Hepatocyte (in vitro differentiated cells): ENCODE results near the gene BUD23. TPM values are rescaled to one million over a fixed set of nuclear protein-coding genes. Genes with fewer than 3 reads are reported as not detected.
A peak's percentile ranks its signal among the peaks of the same experiment; 100 is the strongest.

ENCODE experiments used
- DNase-seq: peaks from one replicate; pipeline ENCODE4 v3.0.0-alpha.2; 2016; ENCODE audit warnings: low spot score
- H2AFZ ChIP-seq: fragments of 200-600 bp; sonication (generic); 2 replicates; pipeline ENCODE4 v1.6.0; 2016; ENCODE audit warnings: antibody characterized with exemption, mild to moderate bottlenecking
- H3K27ac ChIP-seq: fragments of 200-600 bp; sonication (generic); 2 replicates; pipeline ENCODE4 v1.5.1; 2016; ENCODE audit warnings: mild to moderate bottlenecking
- H3K27me3 ChIP-seq: fragments of 200-600 bp; sonication (generic); 2 replicates; pipeline ENCODE4 v1.6.1; 2016
- H3K36me3 ChIP-seq: fragments of 200-600 bp; sonication (generic); replicated peaks from 2 replicates; pipeline ENCODE4 v1.5.1; 2016; ENCODE audit warnings: low read depth; ENCODE audit not compliant: insufficient read depth
- H3K4me1 ChIP-seq: fragments of 200-600 bp; sonication (generic); 2 replicates; pipeline ENCODE4 v1.5.1; 2016; ENCODE audit warnings: mild to moderate bottlenecking, moderate library complexity; ENCODE audit not compliant: insufficient read depth
- H3K4me2 ChIP-seq: fragments of 200-600 bp; sonication (generic); 2 replicates; pipeline ENCODE4 v1.6.0; 2016
- H3K4me3 ChIP-seq: fragments of 200-600 bp; sonication (generic); 2 replicates; pipeline ENCODE4 v1.5.1; 2016; ENCODE audit warnings: mild to moderate bottlenecking
- H3K79me2 ChIP-seq: fragments of 200-600 bp; sonication (generic); 2 replicates; pipeline ENCODE4 v1.6.0; 2017; ENCODE audit warnings: mild to moderate bottlenecking
- H3K9me2 ChIP-seq: fragments of 200-600 bp; sonication (generic); replicated peaks from 2 replicates; pipeline ENCODE4 v1.6.0; 2017; ENCODE audit warnings: mild to moderate bottlenecking; ENCODE audit not compliant: insufficient read depth
- H3K9me3 ChIP-seq: fragments of 200-600 bp; sonication (generic); 2 replicates; pipeline ENCODE4 v1.5.1; 2016; ENCODE audit warnings: low read depth, mild to moderate bottlenecking
- H4K20me1 ChIP-seq: fragments of 200-600 bp; sonication (generic); 2 replicates; pipeline ENCODE4 v1.6.0; 2016; ENCODE audit warnings: mild to moderate bottlenecking; ENCODE audit not compliant: insufficient read depth, poor library complexity, severe bottlenecking
- EZH2 ChIP-seq: fragments of 200-600 bp; sonication (generic); IDR thresholded peaks from 2 replicates; pipeline ENCODE4 v1.6.1; 2016; ENCODE audit warnings: antibody characterized with exemption, mild to moderate bottlenecking, borderline replicate concordance
- EZH2phosphoT487 ChIP-seq: fragments of 200-600 bp; sonication (generic); IDR thresholded peaks from one replicate; pipeline ENCODE4 v1.6.1; 2018; ENCODE audit warnings: antibody characterized with exemption, mild to moderate bottlenecking, low read depth, moderate library complexity; ENCODE audit not compliant: unreplicated experiment, severe bottlenecking
- WGBS: methylation state at CpG from one replicate; pipeline ENCODE4 v1.1.6; 2016; ENCODE audit warnings: low lambda C conversion rate; ENCODE audit errors: missing lambda C conversion rate; 5-methylcytosine and 5-hydroxymethylcytosine counted together
- polyA plus RNA-seq: library from polyadenylated mRNA; unstranded; fragments of >200 nt; fragmentation: Nextera tagmentation; extraction: Ambion mirVana; gene quantifications from 2 replicates; pipeline ENCODE4 v1.2.1, GENCODE V29; 2016
- total RNA-seq: library from RNA; depleted of rRNA; stranded (reverse); fragments of >200 nt; gene quantifications from 2 replicates; pipeline ENCODE4 v1.2.3, GENCODE V29; 2014
- TF ChIP-seq, protein P1 (sequence below): fragments of 200-600 bp; sonication (generic); IDR thresholded peaks from 2 replicates; pipeline ENCODE4 v1.5.1; 2016; ENCODE audit warnings: antibody characterized with exemption, mild to moderate bottlenecking; ENCODE audit not compliant: poor library complexity

The BUD23 gene
- total and polyA plus RNA-seq, 2 experiments from 2014 or later = 35.9 to 112 TPM

DNA sequence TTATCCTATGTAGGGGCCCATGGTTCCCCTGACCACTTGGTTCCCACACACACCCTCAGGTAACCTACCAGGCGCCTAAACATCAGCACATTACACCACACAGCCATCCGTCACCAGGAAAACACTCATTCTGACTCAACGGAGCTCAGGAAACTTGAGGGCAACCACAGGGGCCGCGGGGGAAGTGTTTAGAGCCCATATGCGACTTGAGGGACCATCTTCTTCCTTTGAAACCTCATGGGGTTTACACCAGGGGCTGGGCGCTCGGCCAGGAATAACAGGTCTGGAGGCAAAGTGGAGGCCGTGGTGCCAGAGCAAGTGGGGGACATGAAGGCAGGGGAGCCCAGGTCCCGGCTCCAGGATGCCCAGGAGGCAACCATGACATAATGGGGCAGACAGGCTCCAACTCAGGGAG lies 34.6 kb downstream of the BUD23 start:
- Histone ChIP-seq H3K36me3 (no peaks in the 10 kb centered on the region), H4K20me1 (peaks cover 3% of the 10 kb centered on the region), H3K4me2 (peak overlapping the region; percentile 98), H3K4me1 (peaks cover 37% of the 10 kb centered on the region), H2AFZ (no peak overlapping the region), H3K9me2 (no peaks in the 10 kb centered on the region), H3K27ac (peak overlapping the region; percentile 69), H3K27me3 (no peaks in the 10 kb centered on the region), H3K79me2 (peaks cover 50% of the 10 kb centered on the region), H3K4me3 (peak overlapping the region; percentile 99), H3K9me3 (no peaks in the 10 kb centered on the region)
- DNase-seq = peak; percentile 23
- TF ChIP-seq, protein P1, sequence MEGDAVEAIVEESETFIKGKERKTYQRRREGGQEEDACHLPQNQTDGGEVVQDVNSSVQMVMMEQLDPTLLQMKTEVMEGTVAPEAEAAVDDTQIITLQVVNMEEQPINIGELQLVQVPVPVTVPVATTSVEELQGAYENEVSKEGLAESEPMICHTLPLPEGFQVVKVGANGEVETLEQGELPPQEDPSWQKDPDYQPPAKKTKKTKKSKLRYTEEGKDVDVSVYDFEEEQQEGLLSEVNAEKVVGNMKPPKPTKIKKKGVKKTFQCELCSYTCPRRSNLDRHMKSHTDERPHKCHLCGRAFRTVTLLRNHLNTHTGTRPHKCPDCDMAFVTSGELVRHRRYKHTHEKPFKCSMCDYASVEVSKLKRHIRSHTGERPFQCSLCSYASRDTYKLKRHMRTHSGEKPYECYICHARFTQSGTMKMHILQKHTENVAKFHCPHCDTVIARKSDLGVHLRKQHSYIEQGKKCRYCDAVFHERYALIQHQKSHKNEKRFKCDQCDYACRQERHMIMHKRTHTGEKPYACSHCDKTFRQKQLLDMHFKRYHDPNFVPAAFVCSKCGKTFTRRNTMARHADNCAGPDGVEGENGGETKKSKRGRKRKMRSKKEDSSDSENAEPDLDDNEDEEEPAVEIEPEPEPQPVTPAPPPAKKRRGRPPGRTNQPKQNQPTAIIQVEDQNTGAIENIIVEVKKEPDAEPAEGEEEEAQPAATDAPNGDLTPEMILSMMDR = no peak
- TF ChIP-seq EZH2 = no peak
- no peak for TF ChIP-seq EZH2phosphoT487
- 89% methylated on average over 10 of the region's 10 CpGs for WGBS

DNA sequence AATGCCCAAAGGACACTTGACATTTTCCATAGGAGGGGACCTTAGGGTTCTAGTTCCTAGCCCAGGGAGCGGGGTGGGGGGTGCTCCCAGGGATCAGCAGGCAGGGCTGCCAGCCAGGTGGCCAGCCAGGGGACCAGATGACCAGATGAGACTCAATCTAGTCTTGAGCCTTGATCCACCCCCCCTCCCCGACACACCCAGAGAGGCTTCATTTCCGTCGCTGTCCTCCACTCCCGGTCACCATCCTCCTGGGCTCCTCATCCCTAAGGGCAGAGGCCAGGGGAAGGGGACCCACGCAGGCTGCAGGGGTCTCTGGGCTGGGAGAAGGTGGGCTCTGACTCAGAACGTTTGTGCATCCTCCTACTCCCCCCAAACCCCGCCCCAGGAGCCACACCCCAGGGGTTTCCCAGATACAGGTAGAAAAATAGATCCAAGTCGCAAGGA lies 35.1 kb downstream of the BUD23 start:
- H3K4me1 ChIP-seq = peaks cover 37% of the 10 kb centered on the region
- no peak overlapping the region for H2AFZ ChIP-seq
- H3K9me2 ChIP-seq = no peaks in the 10 kb centered on the region
- H3K79me2 ChIP-seq = peaks cover 46% of the 10 kb centered on the region
- no peaks in the 10 kb centered on the region for H3K9me3 ChIP-seq
- TF ChIP-seq EZH2 = no peak
- TF ChIP-seq, protein P1 = no peak
- TF ChIP-seq EZH2phosphoT487 = no peak
- H3K27ac ChIP-seq = peak overlapping the region; percentile 58
- WGBS = 61% methylated on average over 9 of the region's 9 CpGs
- peak overlapping the region; percentile 99 for H3K4me3 ChIP-seq
- peak; percentile 30 for DNase-seq
- no peaks in the 10 kb centered on the region for H3K27me3 ChIP-seq
- H4K20me1 ChIP-seq = peaks cover 3% of the 10 kb centered on the region
- no peaks in the 10 kb centered on the region for H3K36me3 ChIP-seq
- H3K4me2 ChIP-seq = peak overlapping the region; percentile 98

DNA sequence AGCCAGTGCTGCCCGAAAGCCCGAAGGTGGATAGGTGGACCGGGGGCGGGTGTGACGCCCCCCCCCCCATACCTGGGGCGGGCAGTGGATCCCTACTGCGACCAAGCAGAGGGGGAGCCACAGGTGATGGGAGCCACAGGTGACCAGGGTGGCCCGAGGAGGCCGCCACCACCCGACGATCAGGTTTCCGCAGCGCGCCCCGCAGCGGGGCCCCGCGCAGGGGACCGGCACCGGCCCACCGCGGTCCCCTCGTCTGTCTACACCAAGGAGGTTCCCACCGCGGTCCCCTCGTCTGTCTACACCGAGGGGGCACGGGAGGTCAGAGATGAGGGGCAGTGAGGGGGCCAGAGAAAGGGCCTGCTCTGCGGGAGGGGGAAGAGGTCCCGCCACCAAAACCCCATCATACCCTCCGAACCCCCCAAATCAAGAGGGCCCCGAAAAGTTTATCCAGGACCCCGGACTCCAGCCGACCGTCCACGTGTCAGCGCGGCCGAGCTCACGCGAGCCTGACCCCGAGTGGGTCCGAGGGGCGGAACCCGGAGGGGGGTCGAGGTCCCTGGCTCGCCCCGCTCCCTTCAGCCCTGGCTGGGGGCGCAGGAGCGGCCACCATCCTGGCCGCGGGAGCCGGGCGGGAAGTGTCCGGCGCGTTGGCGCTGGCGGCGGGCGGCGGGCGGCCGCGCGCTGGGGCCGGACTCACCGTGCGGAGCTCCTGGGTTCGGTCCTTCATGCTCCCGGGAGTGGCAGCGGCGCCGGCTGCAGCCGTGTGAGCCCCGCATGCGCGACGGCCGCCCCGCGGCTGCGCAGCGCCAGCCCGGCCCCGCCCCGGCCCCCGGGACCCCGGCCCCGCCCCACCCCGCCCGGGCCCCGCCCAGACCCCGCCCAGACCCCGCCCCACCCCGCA lies 35.8 kb downstream of the BUD23 start, which contains the start of gene STX1A:
STX1A (minus strand) TSS at position 765 of the 901 bp plus-strand sequence; CDS start at position 727, 38 bp downstream.
- Histone ChIP-seq H3K9me2 (no peaks in the 10 kb centered on the region), H3K27me3 (no peaks in the 10 kb centered on the region), H4K20me1 (peaks cover 3% of the 10 kb centered on the region), H3K27ac (peak within 1 kb of the TSS; percentile 58), H3K36me3 (no peaks in the 10 kb centered on the region), H3K4me1 (peaks cover 37% of the 10 kb centered on the region), H3K4me3 (peak within 1 kb of the TSS; percentile 99), H2AFZ (peak within 1 kb of the TSS; percentile 76), H3K79me2 (peaks cover 39% of the 10 kb centered on the region), H3K9me3 (no peaks in the 10 kb centered on the region), H3K4me2 (peak within 1 kb of the TSS; percentile 98)
- 2% methylated on average over 38 of the region's 96 CpGs for WGBS
- TF ChIP-seq EZH2phosphoT487 (no peak), EZH2 (no peak)
- TF ChIP-seq, protein P1 = no peak
- peak; percentile 92 for DNase-seq
